Stomach (tissue), 4 donors: Measurements from ENCODE around the gene ONECUT2.

Experiments used
- EP300 ChIP-seq: sonication (generic); formaldehyde crosslinking; IDR thresholded peaks from one replicate; pipeline ENCODE4 v1.6.1; 2017; ENCODE audit warnings: antibody characterized with exemption
- POLR2A ChIP-seq, 4 donors: fragments of 450-650 bp; IDR thresholded peaks; one replicate each; pipeline ENCODE4 v1.6.1; 2016; ENCODE audit warnings: antibody characterized with exemption in 4 of 4, control low read depth in 2 of 4, mild to moderate bottlenecking in 1 of 4, moderate library complexity in 1 of 4
- POLR2AphosphoS5 ChIP-seq, 3 donors: sonication (generic); formaldehyde crosslinking; IDR thresholded peaks; one replicate each; pipeline ENCODE4 v1.6.1; 2016; ENCODE audit warnings: antibody characterized with exemption in 3 of 3
- TF ChIP-seq, protein P1 (sequence below), 7 experiments: fragments of 450-650 bp in 4 of 7; fragments of 200-600 bp in 3 of 7; sonication (generic) in 3 of 7; IDR thresholded peaks; one replicate each; pipeline ENCODE4 v1.5.1; 2016 to 2019; ENCODE audit warnings: antibody characterized with exemption in 7 of 7, control low read depth in 2 of 7, mild to moderate bottlenecking in 1 of 7

- TF ChIP-seq POLR2A (IDR thresholded peaks at IDR 0.05) = no peak
- TF ChIP-seq, protein P1, sequence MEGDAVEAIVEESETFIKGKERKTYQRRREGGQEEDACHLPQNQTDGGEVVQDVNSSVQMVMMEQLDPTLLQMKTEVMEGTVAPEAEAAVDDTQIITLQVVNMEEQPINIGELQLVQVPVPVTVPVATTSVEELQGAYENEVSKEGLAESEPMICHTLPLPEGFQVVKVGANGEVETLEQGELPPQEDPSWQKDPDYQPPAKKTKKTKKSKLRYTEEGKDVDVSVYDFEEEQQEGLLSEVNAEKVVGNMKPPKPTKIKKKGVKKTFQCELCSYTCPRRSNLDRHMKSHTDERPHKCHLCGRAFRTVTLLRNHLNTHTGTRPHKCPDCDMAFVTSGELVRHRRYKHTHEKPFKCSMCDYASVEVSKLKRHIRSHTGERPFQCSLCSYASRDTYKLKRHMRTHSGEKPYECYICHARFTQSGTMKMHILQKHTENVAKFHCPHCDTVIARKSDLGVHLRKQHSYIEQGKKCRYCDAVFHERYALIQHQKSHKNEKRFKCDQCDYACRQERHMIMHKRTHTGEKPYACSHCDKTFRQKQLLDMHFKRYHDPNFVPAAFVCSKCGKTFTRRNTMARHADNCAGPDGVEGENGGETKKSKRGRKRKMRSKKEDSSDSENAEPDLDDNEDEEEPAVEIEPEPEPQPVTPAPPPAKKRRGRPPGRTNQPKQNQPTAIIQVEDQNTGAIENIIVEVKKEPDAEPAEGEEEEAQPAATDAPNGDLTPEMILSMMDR (IDR thresholded peaks at IDR 0.05) = no peak
- TF ChIP-seq POLR2AphosphoS5 (IDR thresholded peaks at IDR 0.05) = no peak
- TF ChIP-seq EP300 = no peak
These were observed 11.4 kb upstream of the ONECUT2 start for GRCh38 chr18:57423821-57424220.
